HG03097 (cell line): Measurements from ENCODE around the gene AXIN2.

Experiments used
- ATAC-seq: cut with Tn5 transposase; IDR thresholded peaks from one replicate; pipeline ENCODE4 v1.9.1; 2021; ENCODE audit not compliant: unreplicated experiment, low FRiP score

AXIN2 gene

DNA sequence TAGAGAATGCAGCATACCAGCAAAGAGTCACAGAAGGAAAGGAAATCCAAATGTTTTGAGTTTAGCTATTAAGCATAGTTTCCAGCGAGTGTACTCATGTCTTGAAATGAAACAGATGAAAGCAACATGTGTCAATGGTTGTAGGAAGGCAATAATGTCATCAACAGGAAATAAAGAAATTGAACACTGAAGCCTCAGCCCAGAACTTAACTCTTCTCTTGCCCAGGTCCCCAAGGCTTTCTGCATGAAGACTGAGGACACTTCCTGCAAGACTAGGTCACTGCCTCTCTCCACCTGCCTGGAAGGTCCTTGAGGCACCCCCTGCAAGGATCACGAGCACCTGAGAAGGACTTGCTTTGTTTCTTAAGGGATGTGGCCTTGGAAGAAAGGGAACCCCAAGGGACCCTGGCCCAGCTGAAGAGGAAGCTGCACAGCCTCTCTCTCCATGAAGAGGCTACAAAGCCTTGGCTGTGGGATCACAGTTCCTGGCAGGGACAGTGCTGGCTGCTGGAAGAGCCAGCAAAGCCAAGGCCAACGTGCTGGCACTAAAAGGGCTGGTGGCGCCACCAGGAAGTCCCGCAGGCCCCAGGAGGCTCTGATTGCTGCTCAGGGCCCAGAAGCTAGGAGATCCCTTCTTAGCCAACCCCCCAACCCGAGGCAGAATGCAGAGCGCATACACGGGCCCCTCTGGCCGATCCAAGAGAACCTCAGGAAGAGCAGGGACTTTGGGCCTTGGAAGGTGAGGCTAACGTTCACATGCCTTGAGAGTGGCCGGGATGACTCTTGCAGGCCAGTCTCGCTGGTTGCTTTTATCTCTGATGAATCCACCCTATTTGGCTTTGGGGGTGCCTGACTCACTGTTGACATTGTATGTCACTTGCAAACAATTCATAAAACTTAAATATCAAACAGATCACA is 23.4 kb upstream of the AXIN2 start:
- no peak for ATAC-seq

DNA sequence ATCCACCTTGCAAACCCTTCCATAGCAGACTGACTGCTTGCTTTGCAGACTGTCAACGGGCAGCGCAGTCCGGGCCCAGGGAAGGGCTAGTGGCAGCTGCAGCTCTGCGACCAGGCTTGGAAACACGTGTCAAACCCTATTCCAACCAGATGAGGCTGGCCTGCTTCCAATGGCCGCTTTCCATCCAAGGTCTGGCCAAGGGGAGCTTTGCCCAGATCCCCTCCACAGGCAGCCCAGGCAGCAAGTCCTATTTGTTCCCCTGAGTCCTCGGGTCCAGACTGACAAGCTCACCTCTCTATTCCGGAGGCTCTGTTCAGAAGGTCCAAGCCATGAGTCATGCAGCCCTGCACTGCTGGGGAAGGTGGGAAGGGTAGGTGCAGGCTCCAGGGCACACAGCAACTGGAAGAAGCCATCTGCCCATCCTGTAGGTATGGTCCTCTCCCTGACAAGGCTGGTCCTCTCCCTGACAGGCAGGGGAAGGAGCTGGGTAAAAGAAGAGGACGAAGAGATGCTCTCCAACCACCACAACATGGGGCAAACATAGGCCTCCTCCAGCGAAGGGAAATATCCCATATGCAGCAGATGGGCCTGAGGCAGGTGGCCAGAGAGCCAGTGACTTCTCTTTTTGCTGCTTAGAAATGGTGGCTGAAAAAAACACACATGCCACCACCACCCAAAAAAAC is 22.6 kb upstream of the AXIN2 start:
- no peak for ATAC-seq

DNA sequence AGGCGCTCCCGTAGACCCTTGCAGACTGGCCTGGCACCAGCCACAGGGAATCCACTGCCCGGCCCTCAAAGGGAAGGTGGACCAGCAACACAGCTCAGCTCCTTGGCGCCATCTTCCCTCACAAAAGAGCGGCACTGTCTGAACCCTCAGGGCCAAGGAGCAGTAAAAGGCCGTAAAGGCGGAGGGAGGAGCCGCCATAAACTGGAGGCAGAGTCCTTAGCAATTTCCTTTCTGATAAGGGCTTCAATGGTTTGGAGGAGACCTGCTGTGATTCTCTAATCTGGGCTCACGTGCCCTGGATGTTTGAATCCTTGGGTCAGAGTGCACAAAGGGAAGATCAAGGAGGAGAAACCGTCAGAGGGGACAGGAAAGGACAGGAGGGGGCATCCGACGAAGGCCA is 15.5 kb upstream of the AXIN2 start:
- no peak for ATAC-seq

DNA sequence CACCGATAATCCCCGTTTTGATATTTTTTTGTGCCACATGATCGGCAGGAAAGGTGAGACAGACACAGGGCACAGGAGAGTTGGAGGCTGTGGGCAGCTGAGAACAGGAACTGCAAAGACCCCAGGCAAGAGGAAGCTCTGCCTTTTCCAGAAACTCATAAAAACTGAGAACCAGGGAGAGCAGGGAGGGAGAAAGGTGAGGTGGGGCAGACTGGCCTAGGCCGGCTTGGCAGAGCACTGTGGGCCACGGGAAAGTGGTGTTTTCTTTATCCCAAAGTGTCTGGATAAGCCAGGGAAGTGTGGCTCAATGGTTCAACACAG is 11.8 kb upstream of the AXIN2 start:
- ATAC-seq = no peak

DNA sequence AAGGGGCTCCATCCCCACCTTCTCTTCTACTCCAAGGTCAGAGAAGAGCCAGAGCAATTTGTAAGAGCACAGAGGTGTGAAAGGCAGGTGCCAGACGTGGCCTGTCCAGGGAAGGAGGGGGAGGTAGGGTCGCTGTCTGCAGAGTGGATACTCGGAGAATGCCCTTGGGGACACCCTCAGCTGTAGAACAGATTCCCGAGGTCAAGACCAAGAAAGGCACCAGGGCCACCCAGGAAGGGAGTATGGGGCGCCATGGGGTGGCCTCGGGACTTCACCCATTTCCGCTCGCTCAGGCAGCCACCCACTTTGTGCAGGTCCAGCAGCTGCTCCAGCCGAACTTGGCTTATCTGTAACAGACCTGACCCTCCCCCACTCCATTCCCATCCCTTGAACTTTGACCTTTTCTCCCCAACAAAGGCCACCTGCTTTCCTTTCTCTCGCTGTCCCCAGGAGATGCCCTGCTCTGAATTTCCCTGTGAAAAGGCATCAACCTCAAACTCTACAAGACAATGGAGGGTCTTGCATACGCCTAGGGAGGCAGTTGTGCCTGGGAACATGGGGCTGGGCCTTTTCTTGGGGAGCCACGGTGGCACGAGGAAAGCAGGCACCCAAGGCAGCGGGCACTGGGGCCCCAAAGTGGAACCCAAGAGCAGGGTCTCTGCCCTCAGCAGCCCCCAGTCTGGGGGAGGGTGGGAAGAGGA is 11.3 kb upstream of the AXIN2 start:
- ATAC-seq = no peak

DNA sequence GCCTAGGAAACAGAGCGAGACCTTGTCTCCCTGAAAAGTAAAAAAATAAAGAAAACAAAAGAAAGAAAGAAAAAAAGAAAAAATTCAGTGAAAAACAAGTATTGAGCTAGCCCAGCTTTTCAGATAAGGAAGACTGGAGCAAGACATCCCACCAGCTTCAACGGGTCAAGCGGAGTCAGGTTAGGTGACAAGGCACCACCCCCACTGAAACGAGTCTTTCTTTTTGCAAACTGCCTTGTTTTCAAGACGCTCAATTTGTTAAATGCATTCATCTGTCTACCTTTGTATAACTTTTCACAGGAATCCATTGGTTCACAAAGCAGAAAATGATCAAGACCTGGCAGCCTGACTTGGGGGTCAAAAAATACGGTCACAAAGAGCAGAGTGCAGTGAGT is 10.7 kb upstream of the AXIN2 start:
- no peak for ATAC-seq

DNA sequence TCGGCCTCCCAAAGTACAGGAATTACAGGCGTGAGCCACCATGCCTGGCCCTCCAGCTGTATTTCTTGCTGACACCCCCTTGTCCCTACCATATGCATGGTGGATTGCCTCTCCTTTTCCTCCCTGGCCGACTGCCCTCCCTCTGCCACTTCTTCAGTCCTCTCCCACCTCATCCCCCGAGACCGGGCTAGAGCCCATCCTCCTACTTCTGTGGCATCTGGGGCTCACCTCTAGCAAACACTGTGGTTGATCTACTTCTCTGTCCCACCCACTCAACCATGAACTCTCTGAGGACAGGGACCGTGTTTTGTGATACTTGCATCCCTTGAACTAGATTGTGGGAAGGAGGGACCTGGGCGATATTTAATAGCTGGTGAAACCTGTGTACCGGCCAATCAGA is 7.5 kb upstream of the AXIN2 start:
- ATAC-seq = no peak

DNA sequence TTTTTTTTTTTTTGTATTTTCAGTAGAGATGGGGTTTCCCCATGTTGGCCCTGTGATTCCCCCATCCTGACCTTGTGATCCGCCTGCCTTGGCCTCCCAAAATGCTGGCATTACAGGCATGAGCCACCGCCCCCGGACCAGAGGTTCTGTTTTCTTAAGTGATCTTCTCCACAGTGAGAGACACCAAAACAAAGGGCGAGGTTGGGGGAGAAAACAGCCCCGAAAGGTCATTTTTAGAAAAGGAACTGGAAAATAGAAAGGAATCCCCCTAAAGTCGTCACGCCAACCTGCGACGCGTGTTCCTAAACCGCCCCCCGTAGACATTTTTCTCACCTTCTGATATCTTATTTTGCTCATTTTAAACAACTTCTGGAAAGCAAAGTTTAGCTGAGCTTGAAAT is 6.1 kb upstream of the AXIN2 start:
- ATAC-seq = no peak

DNA sequence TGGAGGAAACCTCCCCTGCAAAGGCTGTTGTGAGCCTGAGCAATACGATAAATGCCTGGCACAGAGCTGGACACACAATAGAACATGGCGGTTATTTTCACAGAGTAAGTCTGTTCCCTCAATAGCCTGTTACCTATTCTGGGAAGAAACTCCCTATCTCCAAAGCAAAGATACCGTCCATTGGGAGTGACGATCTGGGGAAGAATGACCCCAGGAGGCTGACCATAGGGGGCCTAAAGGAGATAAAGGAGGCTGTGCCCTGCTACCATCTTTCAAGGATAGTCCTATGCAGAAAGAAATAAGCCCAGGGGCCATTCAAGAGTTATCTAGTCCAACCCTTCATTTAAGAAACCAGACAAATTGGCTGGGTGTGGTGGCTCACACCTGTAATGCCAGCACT is 4.1 kb upstream of the AXIN2 start:
- ATAC-seq = no peak

DNA sequence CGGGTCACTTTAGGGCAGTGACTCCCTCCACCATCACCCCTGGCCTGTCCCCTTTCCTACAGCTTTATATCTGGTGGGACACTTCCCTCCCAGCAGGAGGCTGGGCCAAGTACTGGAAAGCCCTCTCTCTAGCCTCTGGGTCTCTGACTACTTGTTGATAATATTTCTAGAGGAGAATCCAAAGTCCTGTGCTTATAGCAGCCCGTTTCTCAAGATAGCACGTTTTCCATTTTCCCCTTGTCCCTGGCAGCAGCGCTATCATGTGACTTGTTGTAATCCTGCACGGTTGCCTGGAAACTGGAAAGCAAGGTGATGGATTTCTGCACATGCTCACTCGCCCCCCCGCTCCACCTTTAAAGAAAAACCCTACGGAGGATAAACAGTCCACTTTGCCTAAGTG is 3.3 kb upstream of the AXIN2 start:
- no peak for ATAC-seq

DNA sequence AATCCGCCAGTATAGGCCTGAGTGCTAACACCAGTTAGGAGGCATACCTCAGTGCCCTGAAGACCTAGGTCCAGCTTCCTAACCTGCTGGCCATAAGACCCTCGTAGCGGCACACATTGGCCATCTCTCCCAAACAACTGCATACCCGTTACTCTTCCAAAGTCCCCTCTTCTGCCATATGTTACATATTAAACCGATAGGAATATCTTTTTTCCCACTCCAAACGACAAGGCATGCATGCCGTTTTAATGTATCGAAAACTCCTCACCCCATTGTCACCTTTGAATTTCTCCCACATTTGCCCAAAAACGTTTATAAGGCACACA is 721 bp upstream of the AXIN2 start:
- no peak for ATAC-seq

DNA sequence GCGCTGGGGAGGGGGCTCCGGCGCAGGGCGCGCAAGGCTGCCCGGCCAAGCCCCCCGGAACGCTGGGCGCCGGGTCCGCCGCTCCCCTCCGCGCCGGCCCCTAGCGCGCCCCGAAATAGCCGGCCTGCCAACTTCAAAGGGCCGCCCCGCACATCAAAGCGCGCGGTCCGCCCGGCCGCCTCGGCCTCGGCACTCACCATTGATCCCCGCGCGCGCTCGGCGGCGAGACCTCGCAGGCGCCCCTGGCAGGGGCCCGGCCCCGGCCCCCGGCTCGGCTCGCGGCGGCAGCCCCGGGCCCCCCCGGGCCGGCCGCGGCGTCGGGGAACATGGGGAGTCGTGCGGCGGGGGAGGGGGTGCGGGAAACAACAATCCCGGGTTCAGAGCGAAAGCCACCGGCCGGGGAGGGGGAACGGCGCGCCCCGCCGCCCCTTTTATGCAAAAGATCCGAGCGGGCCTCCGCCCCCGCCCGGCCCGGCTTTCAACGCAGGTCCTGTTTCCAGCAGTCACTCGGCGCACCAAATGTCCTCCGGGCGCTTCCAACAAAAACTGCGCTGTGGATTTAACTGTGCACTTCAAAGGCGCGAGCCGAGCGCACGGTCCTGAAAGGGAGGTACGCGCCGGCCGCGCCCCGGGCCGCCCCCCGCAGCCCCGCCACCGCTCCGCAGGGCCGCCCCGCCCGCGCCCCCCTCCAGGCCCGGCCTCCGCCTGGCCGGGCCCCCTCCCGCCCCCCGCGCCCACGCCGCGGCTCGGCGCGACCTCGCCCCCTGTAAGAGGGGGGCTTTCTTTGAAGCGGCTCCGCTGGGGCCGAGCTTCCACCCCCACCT is 608 bp downstream of the AXIN2 start:
- ATAC-seq = no peak

DNA sequence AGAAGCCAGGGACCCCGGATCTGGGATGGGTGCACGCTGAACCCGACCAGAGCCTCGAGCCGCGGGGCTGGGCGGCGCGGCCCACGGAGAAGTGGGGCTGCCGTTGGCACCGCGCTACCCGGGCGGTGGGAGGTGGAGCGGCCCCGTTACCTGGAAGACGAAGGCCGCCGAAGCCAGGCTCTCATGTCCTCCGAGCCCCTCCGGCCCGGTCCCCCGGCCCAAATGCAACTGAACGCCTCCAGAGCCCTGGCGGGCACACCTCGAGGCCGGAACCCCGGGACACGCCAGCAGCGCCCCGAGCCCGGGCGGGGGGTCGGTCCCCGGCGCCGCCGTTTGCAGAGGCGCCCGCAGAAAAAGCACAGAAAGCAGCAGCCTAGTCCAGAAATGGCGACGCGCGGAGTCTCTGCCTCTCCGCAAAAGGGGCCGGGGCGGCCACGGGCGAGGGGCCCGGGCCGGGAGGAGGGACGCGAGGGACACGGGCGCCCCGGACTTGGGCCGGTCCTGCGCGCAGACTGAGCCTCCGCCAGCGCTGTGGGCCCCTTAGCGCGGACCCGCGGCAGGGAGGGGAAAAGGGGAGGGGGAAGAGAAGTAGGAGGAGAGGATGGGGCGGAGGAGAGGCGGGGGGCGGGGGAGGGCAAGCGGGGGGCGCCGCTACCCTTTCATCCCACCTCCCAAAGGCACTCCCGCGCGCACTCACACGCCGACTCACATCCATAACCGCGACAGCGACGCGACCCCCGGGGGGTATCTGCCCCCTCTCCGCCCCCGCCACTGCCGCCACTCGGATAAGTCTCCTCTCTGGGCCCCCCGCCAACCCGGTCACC is 1.4 kb downstream of the AXIN2 start:
- ATAC-seq = no peak

DNA sequence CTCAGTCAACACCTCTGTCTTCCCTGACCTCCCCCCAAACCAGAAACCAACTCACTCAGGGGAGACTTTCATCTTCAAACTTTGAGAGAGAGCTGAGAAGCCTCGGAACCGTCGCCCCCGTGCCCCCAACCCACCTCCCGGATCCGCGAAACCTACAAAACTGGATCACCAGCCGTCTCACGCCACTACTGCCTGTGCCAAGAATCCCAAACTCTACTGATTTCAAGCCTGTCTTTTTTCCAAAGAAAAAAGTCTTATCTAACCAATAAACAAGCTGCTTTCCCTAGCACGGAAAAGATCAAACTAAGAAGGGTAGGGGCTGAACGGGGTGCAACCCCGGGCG is 2.0 kb downstream of the AXIN2 start:
- ATAC-seq = no peak

DNA sequence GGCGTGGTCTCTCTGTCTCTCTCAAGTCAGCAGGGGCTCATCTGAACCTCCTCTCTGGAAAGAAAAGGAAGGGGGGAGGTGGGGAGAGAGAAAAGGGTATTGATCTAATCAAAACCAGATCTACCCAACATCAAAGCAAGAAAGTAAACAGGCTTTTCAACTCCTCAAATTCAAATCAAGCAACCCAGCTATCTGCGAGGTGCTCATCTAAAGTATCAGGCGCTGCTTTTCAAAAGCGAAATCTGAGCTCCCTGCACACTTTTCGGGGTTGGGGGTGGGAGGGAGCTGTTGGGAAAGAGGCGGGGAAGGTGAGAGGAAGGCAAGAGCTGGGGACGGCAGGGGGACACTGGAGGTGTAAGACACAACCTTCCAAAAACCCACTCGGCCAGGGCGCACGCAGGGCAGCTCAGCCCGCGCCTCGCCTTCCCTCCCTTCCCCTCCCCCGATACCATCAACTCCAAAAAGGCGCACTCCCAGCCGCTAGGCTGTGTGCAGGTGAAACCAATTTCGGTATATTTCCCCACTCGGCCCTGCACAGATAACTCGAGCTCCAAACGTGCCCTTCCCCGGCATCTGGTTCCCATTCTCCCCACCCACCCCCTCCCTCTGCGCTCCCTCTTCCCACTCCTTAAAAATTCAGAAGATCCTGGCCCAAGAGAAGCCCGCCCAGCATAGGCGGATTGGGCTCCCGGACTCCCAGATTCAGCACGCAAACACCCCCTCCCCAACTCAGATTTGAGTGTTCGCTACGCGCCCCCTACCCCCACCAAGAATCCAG is 2.6 kb downstream of the AXIN2 start:
- no peak for ATAC-seq

DNA sequence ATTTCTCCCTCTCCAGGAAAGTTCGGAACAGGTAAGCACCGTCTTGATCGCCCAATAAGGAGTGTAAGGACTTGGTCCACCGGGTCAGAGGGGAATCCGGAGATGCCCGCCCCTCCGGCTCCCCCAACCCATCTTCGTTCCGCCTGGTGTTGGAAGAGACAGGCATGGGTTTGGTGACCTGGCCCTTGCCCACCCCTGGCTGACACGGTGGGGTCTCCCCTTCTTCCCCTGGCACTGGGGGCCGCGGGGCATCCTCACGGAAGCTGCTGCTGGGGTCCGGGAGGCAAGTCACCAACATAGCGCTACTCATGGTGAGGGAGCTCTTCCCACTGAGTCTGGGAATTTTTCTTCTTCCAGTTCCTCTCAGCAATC is 3.2 kb downstream of the AXIN2 start:
- no peak for ATAC-seq

DNA sequence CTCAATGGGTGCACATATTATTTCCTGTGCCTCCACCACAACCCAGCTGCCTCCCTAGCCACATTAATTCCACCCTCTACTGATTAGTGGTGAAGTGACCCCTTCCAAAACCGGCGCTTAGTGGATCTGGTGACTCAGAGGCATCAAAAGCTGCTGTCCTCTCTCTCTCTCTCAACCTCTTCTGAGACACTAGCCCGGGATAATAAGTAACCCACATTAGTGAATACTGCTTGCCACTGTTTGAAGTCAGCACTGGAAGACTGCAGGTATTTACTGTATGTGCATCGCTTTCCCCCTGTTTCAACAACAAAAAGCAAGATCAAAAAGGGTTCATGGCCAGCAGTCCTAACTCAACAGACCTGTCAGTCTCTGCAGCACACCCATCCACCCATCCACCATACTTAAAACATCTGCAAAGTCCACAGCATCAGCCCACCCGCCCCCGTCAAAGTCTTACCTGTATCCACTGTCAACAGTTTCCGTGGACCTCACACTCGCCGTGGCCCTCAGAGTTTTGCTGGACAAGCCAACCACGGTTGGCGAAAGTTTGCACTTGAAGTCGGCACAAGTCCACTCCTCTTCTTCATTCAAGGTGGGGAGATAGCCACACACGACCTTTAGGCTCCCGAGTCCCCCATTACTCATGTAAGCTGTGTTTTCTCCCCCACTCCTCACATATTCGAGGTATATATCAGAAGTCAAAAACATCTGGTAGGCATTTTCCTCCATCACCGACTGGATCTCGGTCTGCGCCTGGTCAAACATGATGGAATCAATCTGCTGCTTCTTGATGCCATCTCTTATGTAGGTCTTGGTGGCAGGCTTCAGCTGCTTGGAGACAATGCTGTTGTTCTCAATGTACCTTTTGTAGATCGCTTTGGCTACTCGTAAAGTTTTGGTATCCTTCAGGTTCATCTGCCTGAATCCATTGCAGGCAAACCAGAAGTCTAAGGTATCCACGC is 3.8 kb downstream of the AXIN2 start:
- no peak for ATAC-seq

DNA sequence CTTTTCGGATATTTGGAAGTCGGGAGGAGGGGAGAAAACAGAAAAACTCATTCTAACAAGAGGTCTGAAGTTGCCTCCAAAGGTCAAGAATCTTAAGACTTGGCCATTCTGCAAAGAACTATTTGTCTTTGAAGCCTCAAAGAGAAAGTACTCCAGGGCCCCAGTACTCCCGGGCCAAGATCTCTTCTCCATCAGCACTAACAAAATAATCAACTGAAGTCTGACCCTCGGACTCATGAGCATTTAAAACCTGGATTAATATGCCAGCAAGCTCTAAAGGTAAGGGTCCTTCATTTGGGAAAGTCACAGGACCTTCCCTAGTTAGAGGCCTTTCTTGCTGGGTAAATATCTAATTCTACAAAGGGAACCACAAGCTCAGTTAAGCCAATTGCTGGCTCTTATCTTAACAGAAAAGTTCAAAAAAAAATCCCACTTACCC is 4.5 kb downstream of the AXIN2 start:
- no peak for ATAC-seq
